G401.6 (cell line): ENCODE results near the gene MAP3K3.
A peak's percentile ranks its signal among the peaks of the same experiment; 100 is the strongest.
"Not testable (repeated sequence)": the region's sequence is repeated elsewhere in the genome, so short reads cannot be mapped to it uniquely, and the experiment has no call there.

Experiments used
- FAIRE-seq: peaks from 2 replicates; lab custom pipeline; 2012; peaks lifted over from hg19 to GRCh38; lab: Jason Lieb, UNC

Gene MAP3K3

GRCh38 chr17:63706336-63707082 lies 84.3 kb downstream of the MAP3K3 start:
- FAIRE-seq: no peak

DNA sequence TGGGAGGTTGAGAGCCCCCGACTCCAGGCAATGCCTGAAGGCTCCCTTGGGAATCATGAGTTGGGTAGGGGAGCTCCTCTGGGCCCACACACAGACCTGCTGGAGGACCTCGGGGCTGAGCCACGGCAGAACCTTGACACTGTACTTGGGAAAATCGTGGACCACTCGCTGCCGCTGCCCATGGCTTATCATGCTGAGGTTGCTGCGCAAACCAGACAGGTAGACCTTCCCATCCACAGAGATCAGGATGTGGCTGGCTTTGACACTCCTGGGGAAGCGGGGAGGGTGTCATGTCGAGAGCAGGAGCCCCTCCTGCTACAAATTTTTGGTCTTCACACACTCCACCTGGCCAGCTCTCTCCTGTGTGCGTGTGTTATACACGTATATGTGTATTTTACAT lies 84.9 kb downstream of the MAP3K3 start:
- FAIRE-seq: no peak

GRCh38 chr17:63709110-63709509 lies 86.9 kb downstream of the MAP3K3 start:
- no peak for FAIRE-seq

DNA sequence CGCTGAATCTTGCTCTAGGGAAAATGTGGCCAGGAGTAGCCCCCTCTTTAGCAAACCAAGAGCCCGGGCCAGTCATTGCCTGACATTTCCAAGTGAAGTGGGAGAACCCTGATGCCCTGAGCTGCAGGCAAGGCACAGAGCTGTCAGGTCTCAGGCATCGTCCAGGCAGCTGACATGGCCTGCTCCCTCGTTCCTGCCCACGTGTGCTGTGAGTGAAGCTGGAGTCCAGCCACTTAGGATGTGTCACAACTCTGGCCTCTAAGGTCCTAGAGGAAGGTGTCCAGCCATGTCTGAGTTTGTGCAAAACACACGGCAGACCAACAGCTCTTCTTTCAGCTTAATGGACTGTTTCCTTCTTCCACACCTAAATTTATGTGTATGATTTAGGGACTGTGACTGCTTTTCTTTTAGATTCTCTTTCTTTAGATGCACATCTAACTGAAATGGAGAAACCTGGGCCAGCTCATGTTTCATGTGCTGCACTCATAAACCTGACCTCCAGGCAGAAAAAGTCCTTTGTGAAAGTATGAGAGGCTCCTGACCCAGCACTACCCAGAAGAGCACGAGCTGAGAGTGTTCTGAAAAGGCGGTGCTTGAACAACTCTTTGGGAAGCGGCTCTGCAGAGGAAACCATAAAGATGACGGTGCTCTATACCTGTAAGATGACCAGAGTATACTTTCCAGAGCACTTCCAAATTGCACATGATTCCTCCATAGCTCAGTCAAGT lies 92.5 kb downstream of the MAP3K3 start:
- FAIRE-seq: no peak

- no peak for FAIRE-seq
These were observed 94.2 kb downstream of the MAP3K3 start for GRCh38 chr17:63716426-63716825.

- FAIRE-seq: no peak
These were observed 96.8 kb downstream of the MAP3K3 start for GRCh38 chr17:63718988-63719387.

- FAIRE-seq: not testable (repeated sequence)
These were observed 98.0 kb downstream of the MAP3K3 start for GRCh38 chr17:63720194-63720593.

- FAIRE-seq: no peak
These were observed 100.2 kb downstream of the MAP3K3 start for GRCh38 chr17:63722403-63722802.

- FAIRE-seq: no peak
These were observed 113.5 kb downstream of the MAP3K3 start for GRCh38 chr17:63735691-63736090.

GRCh38 chr17:63740464-63741142 lies 118.4 kb downstream of the MAP3K3 start:
- no peak for FAIRE-seq

DNA sequence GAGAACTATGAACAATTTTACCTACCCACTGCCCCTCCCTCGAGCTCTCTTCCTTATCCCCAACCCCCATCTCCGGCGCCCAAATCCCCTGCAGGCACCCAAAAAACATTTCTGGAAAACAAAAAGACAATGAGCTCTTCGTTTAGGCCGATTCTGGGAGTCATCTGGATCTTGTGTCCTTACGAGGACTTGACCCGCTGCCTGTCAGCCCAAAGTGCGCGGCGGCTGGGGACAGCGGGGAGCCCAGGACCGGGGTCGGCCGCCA lies 118.9 kb downstream of the MAP3K3 start:
- FAIRE-seq: no peak

DNA sequence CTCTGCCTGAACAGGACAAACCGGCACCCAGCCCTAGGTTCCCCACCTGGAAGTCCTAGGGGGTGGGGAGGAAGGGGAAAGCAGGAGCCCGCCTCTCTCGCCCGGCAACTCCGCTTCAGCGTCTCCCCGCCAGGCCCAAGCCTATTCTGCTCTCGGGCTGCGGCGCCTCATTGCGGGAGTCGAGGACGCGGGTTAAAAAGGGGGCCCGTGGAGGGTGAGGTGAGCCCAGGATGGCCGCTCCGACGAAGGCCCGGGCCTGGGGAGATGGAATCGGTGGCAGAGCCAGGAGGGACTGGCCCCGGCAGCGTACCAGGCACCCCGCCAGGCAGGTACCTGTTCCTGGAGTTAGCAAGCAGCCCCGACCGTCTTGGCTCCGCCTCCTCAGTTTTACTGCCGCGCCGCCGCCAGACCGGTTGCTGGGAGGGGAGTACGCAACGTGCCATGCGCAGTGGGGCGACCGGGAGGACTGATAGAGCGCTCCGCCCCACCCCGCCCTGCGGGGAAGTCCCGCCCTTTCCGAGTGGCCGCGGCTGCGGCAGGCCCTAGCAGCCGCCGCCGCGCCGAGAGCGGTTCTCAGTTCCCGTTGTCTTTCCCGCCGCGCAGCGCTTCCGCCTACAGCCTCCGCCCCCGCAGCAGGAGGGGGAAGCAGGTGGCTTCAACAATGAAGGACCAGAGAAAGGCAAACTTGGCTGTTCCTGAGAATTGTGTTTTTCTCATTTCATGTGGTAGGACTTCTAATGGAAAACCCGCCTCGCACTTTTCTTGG lies 119.4 kb downstream of the MAP3K3 start, which contains the start of gene STRADA:
Gene STRADA, minus strand, starts transcription at position 392 of the 766 bp plus-strand sequence. CDS start 13,430 bp downstream, outside the sequence.
- peak; percentile 94 for FAIRE-seq
